Spleen (tissue), 7 donors: ENCODE measurements around the gene TMEM54.
"Not testable (repeated sequence)": the region's sequence is repeated elsewhere in the genome, so short reads cannot be mapped to it uniquely, and the experiment has no call there.

ENCODE experiments used
- POLR2A ChIP-seq, 3 donors: fragments of 450-650 bp; IDR thresholded peaks; one replicate each; pipeline ENCODE4 v1.5.1; 2017; ENCODE audit warnings: antibody characterized with exemption in 3 of 3, mild to moderate bottlenecking in 1 of 3
- POLR2AphosphoS5 ChIP-seq, 3 donors: sonication (generic); formaldehyde crosslinking; IDR thresholded peaks; one replicate each; pipeline ENCODE4 v1.5.1; 2017; ENCODE audit warnings: antibody characterized with exemption in 3 of 3
- TF ChIP-seq, protein P1 (sequence below), 11 experiments: fragments of 200-600 bp in 7 of 11; fragments of 450-650 bp in 4 of 11; sonication (generic) in 4 of 11; IDR thresholded peaks in 8 of 11; conservative IDR thresholded peaks in 3 of 11; 1 replicate in 7 of 11; 2 replicates in 4 of 11; pipeline versions ENCODE4 v1.4.0 to v1.8.0; 2016 to 2021; ENCODE audit warnings: antibody characterized with exemption in 11 of 11, inconsistent platforms in 4 of 11, mild to moderate bottlenecking in 1 of 11
- donor health status: DM: no; HTN: no; CAD: no; lungs with moderate emphysema.
- donor health status: DM: no; HTN: no; CAD: no.
- donor health status: DM: no; HTN: no; CAD: no.

DNA sequence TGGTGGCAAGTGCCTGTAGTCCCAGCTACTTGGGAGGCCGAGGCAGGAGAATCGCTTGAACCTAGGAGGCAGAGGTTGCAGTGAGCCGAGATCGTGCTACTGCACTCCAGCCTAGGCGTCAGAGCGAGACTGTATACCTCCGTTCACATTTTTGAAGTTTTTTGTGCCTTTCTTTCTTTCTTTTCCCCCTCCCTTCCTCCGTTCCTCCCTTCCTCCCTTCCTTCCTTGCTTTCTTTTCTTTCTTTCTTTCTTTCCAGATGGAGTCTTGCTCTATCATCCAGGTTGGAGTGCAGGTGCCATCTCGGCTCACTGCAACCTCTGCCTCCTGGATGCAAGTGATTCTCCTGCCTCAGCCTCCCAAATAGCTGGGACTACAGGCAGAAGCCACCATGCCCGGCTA, 4.4 kb upstream of the TMEM54 start:
- TF ChIP-seq, protein P1, sequence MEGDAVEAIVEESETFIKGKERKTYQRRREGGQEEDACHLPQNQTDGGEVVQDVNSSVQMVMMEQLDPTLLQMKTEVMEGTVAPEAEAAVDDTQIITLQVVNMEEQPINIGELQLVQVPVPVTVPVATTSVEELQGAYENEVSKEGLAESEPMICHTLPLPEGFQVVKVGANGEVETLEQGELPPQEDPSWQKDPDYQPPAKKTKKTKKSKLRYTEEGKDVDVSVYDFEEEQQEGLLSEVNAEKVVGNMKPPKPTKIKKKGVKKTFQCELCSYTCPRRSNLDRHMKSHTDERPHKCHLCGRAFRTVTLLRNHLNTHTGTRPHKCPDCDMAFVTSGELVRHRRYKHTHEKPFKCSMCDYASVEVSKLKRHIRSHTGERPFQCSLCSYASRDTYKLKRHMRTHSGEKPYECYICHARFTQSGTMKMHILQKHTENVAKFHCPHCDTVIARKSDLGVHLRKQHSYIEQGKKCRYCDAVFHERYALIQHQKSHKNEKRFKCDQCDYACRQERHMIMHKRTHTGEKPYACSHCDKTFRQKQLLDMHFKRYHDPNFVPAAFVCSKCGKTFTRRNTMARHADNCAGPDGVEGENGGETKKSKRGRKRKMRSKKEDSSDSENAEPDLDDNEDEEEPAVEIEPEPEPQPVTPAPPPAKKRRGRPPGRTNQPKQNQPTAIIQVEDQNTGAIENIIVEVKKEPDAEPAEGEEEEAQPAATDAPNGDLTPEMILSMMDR (IDR thresholded peaks at IDR 0.05 in 8 of 11, conservative IDR thresholded peaks at IDR 0.05 in 3 of 11) = not testable (repeated sequence)
- TF ChIP-seq POLR2A, POLR2AphosphoS5 (IDR thresholded peaks at IDR 0.05): not testable (repeated sequence)
